Stimulated activated naive CD4-positive, alpha-beta T cell treated with Interleukin-2 at 50 U/mL for 16 hours (primary cell): ENCODE data around the gene TACC3.

Experiments
- DNase-seq: peaks from one replicate; lab custom pipeline; 2025; lab: John Stamatoyannopoulos, UW

Gene TACC3

GRCh38 chr4:1703867-1704266 is 17.5 kb upstream of the TACC3 start:
- no peak for DNase-seq

GRCh38 chr4:1705732-1706131 is 15.6 kb upstream of the TACC3 start:
- no peak for DNase-seq

GRCh38 chr4:1706358-1706757 is 15.0 kb upstream of the TACC3 start:
- no peak for DNase-seq

DNA sequence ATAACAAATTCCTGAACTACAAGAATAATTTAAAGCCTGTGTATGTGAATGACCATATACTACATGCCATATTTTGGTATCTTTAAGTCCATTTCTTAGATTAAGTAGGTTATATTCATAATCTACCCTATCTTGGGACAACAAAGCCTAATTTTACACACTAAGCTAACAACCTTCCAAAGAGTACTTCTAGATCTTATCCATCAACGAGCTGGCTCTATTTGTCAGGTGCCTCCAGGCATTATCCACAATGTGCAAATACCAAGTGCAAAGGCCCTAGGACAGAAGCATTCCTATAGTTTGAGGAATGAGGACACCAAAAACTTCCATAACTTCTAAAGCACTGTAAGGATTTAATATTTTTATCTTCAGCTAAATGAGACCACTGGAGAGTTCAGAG is 12.7 kb upstream of the TACC3 start:
- no peak for DNase-seq

GRCh38 chr4:1711055-1711570 is 10.2 kb upstream of the TACC3 start:
- no peak for DNase-seq

- peak; percentile 47 for DNase-seq
Measured at GRCh38 chr4:1711571-1712215, 9.6 kb upstream of the TACC3 start.

GRCh38 chr4:1712216-1713002 is 8.9 kb upstream of the TACC3 start, which contains the start of gene SLBP:
SLBP (minus strand) TSS chr4:1712319; CDS start chr4:1712188, 131 bp downstream.
- DNase-seq = peak; percentile 99

- DNase-seq = no peak
Measured at GRCh38 chr4:1713003-1713851, 8.1 kb upstream of the TACC3 start.

DNA sequence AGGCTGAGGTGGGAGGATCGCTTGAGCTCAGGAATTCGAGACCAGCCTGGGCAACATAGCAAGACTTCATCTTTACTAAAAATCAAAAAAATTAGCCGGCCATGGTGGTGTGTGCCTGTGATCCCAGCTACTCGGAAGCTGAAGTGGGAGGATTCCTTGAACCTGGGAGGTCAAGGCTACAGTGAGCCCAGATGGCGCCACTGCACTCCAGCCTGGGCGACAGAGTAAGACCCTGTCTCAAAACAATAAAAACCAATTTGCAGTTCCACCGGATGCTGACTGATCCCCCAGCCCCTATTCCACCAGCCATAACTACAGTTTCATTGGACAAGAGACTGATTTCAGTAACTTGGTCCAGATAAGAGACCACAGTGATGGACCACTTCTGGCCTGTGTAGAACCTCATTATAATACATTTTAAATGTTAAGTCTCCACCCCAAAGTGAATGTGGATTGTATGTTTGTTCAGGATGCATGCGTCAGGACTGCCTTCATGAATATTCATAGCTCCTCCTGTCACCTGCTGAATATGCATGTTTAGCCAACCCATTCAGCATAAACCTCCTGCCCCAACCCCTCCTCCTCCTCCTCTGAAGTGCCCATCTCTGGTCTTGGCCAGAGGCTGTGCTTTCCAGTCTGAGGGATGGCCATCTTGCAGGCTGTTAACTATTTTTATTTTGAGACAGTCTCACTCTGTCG is 6.9 kb upstream of the TACC3 start:
- DNase-seq = no peak

DNA sequence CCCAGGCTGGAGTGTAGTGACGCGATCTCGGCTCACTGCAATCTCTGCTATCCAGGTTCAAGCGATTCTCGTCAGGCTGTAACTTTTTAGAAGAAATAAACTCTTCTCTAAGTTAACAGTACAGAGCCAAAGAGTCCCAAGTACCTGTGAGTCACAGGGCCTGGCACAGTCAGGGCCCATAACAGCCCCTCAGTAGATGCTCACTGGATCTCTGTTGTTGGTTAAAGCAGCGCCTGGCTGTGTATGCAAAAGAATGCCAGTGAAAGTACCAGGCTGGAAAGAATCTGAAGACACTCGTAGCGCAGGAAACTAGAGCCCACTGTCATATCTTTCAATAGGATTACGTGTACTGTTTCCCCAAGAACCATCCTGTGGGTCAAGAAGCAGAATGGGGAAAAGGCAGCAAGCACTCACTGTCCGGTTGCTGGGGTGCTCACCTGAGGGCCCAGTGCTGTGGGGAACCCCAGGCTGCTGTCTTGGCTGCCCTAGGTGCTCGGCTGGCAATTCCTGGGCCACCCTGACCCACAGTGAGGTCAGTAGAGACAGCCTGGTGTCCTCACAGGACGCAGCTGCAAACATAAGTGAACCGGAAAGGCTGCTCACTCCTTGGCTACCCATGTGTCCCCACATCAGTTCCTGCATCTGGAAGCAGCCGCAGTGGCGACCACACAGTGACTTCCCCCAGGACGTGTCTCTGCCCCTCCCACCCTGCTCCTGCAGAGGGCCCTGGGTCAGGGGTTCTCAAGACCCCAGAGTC is 6.1 kb upstream of the TACC3 start:
- no peak for DNase-seq

DNA sequence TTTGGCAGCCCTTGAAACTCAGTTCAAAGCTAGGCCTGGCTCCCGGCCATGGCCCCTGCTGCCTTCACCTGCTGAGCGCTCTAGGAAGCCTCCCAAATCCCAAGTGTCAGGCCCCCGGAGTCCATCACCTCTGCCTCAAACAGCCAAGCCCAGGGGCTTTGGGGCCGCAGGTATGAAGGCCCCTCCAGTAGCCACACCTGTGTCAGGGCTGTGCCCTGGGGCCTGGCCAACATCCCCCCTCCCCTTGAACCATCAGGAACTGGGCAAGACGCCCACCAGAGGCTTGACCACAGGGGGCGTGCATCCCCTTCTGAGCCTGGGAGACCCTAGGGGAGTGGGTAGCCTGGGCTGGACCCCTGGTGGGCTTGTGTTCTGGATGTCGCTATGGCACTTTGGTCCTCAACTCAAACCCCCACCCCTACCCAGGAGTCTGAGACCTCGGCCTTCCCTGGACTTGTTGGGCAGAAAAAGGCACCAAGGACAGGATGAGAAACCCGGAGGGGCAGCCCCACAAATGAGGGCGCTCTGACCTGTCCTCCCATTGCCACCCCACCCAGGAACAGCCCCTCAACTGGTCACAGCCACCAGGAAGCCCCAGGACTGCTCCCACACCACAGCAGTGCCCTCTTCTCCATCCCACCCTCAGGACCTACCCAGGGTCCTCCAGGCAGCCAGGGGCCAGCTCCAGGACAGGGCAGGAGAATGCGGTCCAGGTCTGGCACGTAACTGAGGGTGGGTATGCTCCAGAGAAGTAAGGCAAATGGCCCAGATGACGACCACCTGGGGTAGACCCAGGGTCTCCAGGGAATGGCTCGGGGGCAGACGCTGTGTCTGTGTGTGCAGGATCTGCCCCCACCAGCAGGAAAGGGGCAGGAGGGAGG is 5.0 kb upstream of the TACC3 start:
- no peak for DNase-seq

DNA sequence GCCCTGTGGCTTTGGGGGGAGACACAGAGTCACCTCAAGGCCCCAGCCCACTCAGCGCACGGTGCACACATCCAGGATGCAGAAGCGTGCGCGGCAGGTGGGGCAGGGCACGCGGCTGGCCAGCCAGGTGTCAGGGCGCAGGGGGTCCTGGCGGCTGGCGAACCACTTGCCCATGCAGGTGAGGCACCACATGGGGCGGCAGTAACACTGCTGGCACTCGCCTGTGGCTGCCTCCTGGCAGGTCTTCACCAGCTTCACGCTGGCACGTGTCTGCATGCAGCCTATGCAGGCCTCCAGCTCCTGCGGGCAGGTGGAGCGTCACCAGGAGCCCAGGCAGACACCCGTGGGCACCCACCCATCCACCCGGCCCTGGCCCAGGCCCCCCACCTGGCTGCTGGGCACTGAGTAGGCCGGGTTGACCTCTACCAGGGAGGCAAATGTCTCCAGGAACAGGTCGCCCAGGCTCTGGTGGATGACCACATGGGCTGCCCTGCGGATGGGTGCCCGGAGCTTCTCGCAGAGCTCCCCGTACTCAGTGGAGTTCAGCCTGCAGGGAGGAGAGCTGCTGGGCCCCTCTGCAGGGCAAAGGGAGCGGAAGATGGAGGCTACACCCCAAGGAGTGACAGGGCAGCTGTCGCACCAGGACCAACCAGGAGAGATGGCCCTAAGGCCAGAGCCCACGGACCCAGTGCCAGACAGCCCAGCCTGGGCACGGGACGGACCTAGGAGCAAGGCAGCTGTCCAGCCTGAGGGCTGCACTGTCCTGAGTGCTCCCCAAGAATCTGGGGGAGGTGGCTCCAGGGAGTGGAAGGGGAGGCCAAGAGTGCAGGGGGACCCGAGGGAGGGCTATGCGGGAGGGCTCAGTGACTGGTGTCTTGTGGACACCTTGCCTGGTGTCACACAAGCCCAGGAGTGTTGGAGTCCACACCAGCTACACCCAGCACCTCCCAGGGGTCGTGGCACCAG is 3.9 kb upstream of the TACC3 start:
- DNase-seq = no peak

DNA sequence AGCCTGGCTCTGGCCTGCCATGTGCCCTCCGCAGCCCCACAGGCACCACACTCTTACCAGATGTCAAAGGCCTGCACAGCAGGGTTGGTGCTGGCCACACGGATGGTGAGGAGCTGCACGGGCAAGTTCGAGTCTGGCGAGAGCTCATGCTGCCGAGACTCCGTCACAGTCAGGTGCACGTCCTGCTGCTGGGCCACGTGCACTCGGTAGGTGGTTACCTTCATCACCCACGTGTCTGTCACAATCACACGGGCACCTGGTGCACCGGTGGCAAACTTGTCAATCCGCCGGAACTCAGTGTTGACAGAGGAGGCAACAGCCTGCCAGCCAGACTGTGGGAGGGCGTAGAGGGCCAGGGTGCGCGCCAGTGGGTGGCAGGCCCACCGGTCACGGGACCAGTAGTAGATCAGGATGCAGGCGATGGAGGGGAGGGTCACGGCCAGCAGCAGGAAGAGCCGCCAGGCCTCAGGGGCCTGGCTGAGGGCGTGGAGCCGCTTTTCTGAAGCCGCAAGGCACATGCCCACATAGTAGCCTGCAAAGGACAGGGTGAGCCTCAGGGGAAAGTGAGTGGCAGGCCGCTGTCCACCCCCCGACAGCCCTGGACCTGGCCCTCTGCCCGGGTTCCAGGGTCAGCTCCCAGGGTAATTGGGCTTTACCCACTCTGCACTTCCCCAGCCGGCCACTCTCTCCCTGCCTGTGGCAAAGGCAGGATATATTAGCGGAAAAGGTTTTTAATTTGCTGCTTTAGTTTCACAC is 3.0 kb upstream of the TACC3 start:
- no peak for DNase-seq

DNA sequence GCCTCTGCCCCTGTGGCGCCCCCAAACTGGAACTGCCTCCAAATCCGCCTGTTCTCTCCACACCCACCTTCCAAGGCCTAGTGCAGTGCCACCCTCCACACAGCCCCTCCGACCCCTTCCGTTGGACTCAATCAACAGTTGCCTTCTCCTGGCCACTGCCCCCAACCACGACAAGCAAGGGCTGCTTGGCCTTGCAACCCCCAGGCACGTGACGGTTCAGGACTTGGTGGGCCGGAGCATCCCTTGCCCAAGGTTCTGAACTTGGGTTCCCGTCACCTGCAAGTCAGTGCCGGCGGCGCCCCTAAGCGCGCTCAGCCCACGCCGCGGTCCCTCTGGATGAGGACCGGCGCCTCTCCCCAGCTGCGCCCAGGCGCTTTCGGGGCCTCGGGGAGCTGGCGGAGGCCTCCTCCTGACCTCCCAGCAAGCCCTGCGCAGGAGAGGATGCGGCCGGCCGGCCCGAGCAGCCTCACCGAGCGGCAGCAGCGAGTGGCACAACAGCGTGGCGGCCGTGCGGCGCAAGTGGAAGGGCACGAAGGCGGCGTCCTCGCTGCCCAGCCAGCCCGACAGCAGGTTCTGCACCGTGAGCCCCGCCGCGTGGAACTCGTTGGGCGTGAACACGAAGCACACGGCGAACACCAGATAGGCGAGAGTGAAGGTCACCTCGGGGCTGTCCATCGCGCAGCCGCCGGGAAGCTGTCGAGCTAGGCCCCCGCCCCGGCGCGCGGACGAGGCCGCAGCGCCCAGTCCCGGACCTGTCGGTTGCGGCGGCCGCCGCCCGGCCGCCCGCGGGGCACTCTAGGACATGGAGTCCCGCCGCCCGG is 948 bp upstream of the TACC3 start:
- DNase-seq = peak; percentile 44

DNA sequence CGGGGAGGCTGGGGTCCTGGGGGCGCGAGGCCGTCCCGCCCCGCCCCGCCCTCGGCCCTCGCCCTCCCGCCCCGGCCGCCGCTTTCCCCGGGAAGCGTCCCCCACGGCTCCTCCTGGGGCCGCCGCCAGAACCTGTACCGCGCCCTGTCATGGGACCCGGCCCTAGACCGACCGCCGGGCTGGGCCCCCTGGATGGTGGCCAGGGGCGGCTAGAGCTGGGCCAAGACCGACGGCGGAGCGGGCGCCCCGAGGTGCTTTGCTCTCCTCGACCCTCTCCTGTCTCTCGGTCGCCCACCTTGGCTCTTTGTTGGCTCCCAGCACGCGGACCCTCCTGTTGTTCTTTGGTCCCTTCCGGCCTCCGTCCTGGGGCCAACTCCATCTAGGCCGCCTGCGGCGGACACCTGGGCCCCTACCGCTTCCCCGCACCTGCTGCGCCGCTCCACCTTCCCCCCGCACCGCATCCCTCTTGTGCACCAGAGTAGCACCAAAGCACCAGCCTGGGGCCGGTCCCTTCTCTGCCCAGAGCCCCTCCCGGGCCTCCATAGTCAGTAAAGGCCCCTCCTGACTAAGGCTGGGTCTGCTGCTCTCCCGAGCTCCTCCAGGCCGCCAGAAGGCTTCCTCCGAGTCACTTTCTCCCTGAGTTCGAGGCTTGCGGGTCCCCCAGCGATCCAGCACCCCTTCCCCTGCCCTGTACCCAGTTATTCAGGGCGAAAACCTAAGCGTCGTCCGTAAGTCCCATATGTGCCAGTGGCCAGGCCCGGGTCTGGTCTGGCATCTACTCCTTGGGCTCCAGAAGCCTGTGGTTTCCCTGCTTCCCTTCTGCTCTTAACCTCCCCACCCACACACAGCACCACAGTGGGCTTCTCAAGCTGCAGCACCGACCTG is 587 bp downstream of the TACC3 start:
- no peak for DNase-seq

GRCh38 chr4:1722551-1723118 is 1.3 kb downstream of the TACC3 start:
- no peak for DNase-seq
